Measurements from ENCODE around the gene SEMG2.

DNA sequence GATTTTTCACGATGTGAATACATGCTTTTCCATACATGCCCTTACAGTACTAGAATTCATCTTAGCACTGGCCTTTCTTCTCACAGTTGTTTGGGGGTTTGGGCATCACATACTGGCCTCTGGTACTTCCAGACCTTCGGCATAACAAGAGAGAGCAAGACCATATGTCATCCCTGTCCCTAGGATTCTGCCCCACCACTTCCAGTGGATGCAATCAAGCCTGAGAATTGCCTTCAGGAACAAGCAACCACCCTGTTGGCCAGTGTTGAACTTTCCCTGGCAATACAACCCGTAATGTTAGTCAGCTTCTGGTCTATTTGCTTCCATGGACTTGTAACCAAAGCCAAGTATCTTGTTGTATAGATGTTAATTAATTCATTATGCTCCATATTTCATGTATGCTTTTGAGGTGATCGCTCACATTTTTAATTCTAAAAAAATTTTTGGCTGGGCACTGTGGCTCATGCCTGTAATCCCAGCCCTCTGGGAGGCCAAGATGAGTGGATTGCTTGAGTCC is 48.6 kb downstream of the SEMG2 start:
- TF ChIP-seq SP1 (IDR thresholded peaks at IDR 0.05) (no peak), SP1 (CRISPR knock-in tag; IDR thresholded peaks at IDR 0.05) (no peak), POLR2AphosphoS5 (IDR thresholded peaks at IDR 0.05; ENCODE audit: low read depth, low read length) (no peak), ZNF747 (CRISPR knock-in tag; IDR thresholded peaks at IDR 0.05; ENCODE audit: borderline replicate concordance) (no peak), CREB1 (IDR thresholded peaks at IDR 0.05) (no peak), CREB1 (CRISPR knock-in tag; IDR thresholded peaks at IDR 0.05) (no peak), EP300 (IDR thresholded peaks at IDR 0.05; ENCODE audit: low read depth in 2 of 2, low read length in 2 of 2) (no peak), EP300 (CRISPR knock-in tag; IDR thresholded peaks at IDR 0.05; ENCODE audit: borderline replicate concordance) (no peak), ZNF263 (CRISPR knock-in tag; IDR thresholded peaks at IDR 0.05) (no peak)
- TF ChIP-seq, protein P1, sequence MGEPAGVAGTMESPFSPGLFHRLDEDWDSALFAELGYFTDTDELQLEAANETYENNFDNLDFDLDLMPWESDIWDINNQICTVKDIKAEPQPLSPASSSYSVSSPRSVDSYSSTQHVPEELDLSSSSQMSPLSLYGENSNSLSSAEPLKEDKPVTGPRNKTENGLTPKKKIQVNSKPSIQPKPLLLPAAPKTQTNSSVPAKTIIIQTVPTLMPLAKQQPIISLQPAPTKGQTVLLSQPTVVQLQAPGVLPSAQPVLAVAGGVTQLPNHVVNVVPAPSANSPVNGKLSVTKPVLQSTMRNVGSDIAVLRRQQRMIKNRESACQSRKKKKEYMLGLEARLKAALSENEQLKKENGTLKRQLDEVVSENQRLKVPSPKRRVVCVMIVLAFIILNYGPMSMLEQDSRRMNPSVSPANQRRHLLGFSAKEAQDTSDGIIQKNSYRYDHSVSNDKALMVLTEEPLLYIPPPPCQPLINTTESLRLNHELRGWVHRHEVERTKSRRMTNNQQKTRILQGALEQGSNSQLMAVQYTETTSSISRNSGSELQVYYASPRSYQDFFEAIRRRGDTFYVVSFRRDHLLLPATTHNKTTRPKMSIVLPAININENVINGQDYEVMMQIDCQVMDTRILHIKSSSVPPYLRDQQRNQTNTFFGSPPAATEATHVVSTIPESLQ (CRISPR knock-in tag; conservative IDR thresholded peaks at IDR 0.05): no peak
